ENCODE measurements around the gene KRTAP5-6.

KRTAP5-6 gene

GRCh38 chr11:1733716-1734640 lies 37.0 kb downstream of the KRTAP5-6 start:
- no peak for DNase-seq (ENCODE audit: low spot score)

- DNase-seq (ENCODE audit: low spot score) = no peak
Observed at GRCh38 chr11:1734641-1735081, 37.7 kb downstream of the KRTAP5-6 start.

- DNase-seq (ENCODE audit: low spot score) = no peak
Observed at GRCh38 chr11:1735271-1735670, 38.3 kb downstream of the KRTAP5-6 start.

- no peak for DNase-seq (ENCODE audit: low spot score)
Observed at GRCh38 chr11:1736447-1736992, 39.5 kb downstream of the KRTAP5-6 start.

GRCh38 chr11:1737080-1737757 lies 40.2 kb downstream of the KRTAP5-6 start:
- DNase-seq (ENCODE audit: low spot score) = no peak

- no peak for DNase-seq (ENCODE audit: low spot score)
Observed at GRCh38 chr11:1738380-1738779, 41.4 kb downstream of the KRTAP5-6 start.

GRCh38 chr11:1739576-1739975 lies 42.6 kb downstream of the KRTAP5-6 start:
- no peak for DNase-seq (ENCODE audit: low spot score)

GRCh38 chr11:1740786-1741530 lies 44.0 kb downstream of the KRTAP5-6 start:
- DNase-seq (ENCODE audit: low spot score) = no peak

GRCh38 chr11:1741741-1742140 lies 44.7 kb downstream of the KRTAP5-6 start:
- no peak for DNase-seq (ENCODE audit: low spot score)

- no peak for DNase-seq (ENCODE audit: low spot score)
Observed at GRCh38 chr11:1742371-1742770, 45.4 kb downstream of the KRTAP5-6 start.

GRCh38 chr11:1742869-1743584 lies 46.0 kb downstream of the KRTAP5-6 start:
- no peak for DNase-seq (ENCODE audit: low spot score)

- no peak for DNase-seq (ENCODE audit: low spot score)
Observed at GRCh38 chr11:1743585-1744136, 46.7 kb downstream of the KRTAP5-6 start.

- no peak for DNase-seq (ENCODE audit: low spot score)
Observed at GRCh38 chr11:1744137-1744886, 47.3 kb downstream of the KRTAP5-6 start.

- no peak for DNase-seq (ENCODE audit: low spot score)
Observed at GRCh38 chr11:1744891-1745700, 48.1 kb downstream of the KRTAP5-6 start.

- no peak for DNase-seq (ENCODE audit: low spot score)
Observed at GRCh38 chr11:1745701-1746320, 48.8 kb downstream of the KRTAP5-6 start.

GRCh38 chr11:1746511-1746931 lies 49.5 kb downstream of the KRTAP5-6 start:
- DNase-seq (ENCODE audit: low spot score) = no peak

- no peak for DNase-seq (ENCODE audit: low spot score)
Observed at GRCh38 chr11:1746956-1747752, 50.2 kb downstream of the KRTAP5-6 start.

Data from iPS-NIHi11 (cell line).